IMR-90 (cell line): ENCODE measurements around the gene EPC1. TPM values are rescaled to one million over a fixed set of nuclear protein-coding genes. Genes with fewer than 3 reads are reported as not detected.

Source experiments
- ATAC-seq: fragments of 200-7000 bp; cut with Tn5 transposase; 2 replicates; pipeline ENCODE4 v1.9.1; 2020; ENCODE audit warnings: low read depth, mild to moderate bottlenecking, moderate library complexity
- BruUV-seq: library from RNA; stranded (reverse); fragments of 400-500 nt; replicated peaks from 2 replicates; lab custom pipeline; 2021; lab: Mats Ljungman, UMichigan
- CTCF ChIA-PET: fragments of 300-600 bp; formaldehyde crosslinking; extraction: SDS; loops from one replicate; lab custom pipeline; 2021; ENCODE audit warnings: antibody characterized with exemption; lab: Yijun Ruan, JAX
- POLR2A ChIA-PET: fragments of 300-600 bp; sonication (Branson Sonifier 250); formaldehyde crosslinking; loops from one replicate; lab custom pipeline; 2022; ENCODE audit warnings: antibody characterized with exemption; ENCODE audit not compliant: unreplicated experiment; lab: Charles Lee
- DNase-seq: peaks from one replicate; pipeline ENCODE4 v3.0.0; 2013
- H2AFZ ChIP-seq: replicated peaks from 2 replicates; pipeline ENCODE3; 2013; ENCODE audit warnings: low read length, mild to moderate bottlenecking; ENCODE audit not compliant: poor library complexity
- H2AK5ac ChIP-seq: 2 replicates; pipeline ENCODE4 v1.6.1; 2013; ENCODE audit warnings: low read depth, low read length, inconsistent platforms
- H2AK9ac ChIP-seq: replicated peaks from 2 replicates; pipeline ENCODE3; 2013; ENCODE audit warnings: mild to moderate bottlenecking, low read depth, low read length, moderate library complexity; ENCODE audit not compliant: poor library complexity
- H2BK120ac ChIP-seq: 2 replicates; pipeline ENCODE4 v1.6.1; 2013; ENCODE audit warnings: low read depth, low read length, inconsistent platforms
- H2BK15ac ChIP-seq: 3 replicates; pipeline ENCODE4 v1.6.1; 2013; ENCODE audit warnings: low read depth, low read length, inconsistent platforms
- H2BK20ac ChIP-seq: 2 replicates; pipeline ENCODE4 v1.6.1; 2013; ENCODE audit warnings: low read depth, mild to moderate bottlenecking, inconsistent platforms, low read length, moderate library complexity
- H2BK5ac ChIP-seq: 2 replicates; pipeline ENCODE4 v1.6.1; 2013; ENCODE audit warnings: mild to moderate bottlenecking, low read depth, low read length, inconsistent platforms; ENCODE audit not compliant: poor library complexity, severe bottlenecking
- H3K14ac ChIP-seq: replicated peaks from 2 replicates; pipeline ENCODE4 v1.6.1; 2013; ENCODE audit warnings: low read depth, low read length, inconsistent platforms
- H3K18ac ChIP-seq: 2 replicates; pipeline ENCODE4 v1.6.1; 2013; ENCODE audit warnings: low read depth, low read length, control low read depth
- H3K23ac ChIP-seq: 2 replicates; pipeline ENCODE4 v1.6.1; 2013; ENCODE audit warnings: low read depth, low read length, inconsistent platforms
- H3K27ac ChIP-seq: 2 replicates; pipeline ENCODE4 v1.5.1; 2013; ENCODE audit warnings: mild to moderate bottlenecking, control low read depth, low read length; ENCODE audit not compliant: insufficient read depth
- H3K27me3 ChIP-seq: 2 replicates; pipeline ENCODE4 v1.6.1; 2013; ENCODE audit warnings: low read length; ENCODE audit not compliant: control insufficient read depth, insufficient read depth
- H3K36me3 ChIP-seq: 2 replicates; pipeline ENCODE4 v1.6.1; 2013; ENCODE audit warnings: low read length, mixed read lengths; ENCODE audit not compliant: control insufficient read depth, insufficient read depth
- H3K4ac ChIP-seq: 2 replicates; pipeline ENCODE4 v1.6.1; 2013; ENCODE audit warnings: low read depth, low read length, inconsistent platforms
- H3K4me1 ChIP-seq: 2 replicates; pipeline ENCODE4 v1.6.1; 2013; ENCODE audit warnings: low read length, mixed read lengths; ENCODE audit not compliant: control insufficient read depth, insufficient read depth
- H3K4me2 ChIP-seq: 2 replicates; pipeline ENCODE4 v1.6.1; 2013; ENCODE audit warnings: low read depth, mild to moderate bottlenecking, control low read depth, low read length, moderate library complexity
- H3K4me3 ChIP-seq: 2 replicates; pipeline ENCODE4 v1.5.1; 2013; ENCODE audit warnings: low read depth, mild to moderate bottlenecking, control low read depth, low read length, moderate library complexity; ENCODE audit not compliant: insufficient read depth
- H3K56ac ChIP-seq: 2 replicates; pipeline ENCODE4 v1.6.1; 2013; ENCODE audit warnings: low read length, inconsistent platforms; ENCODE audit not compliant: insufficient read depth; ENCODE audit errors: extremely low read depth
- H3K79me1 ChIP-seq, 2 experiments: 2 replicates each; pipeline ENCODE4 v1.6.1; 2013; ENCODE audit warnings: low read length in 2 of 2, inconsistent platforms in 1 of 2, low read depth in 1 of 2
- H3K9ac ChIP-seq: 2 replicates; pipeline ENCODE4 v1.6.1; 2013; ENCODE audit warnings: low read depth, low read length, control low read depth
- H3K9me1 ChIP-seq: 2 replicates; pipeline ENCODE4 v1.6.1; 2013; ENCODE audit warnings: low read length, inconsistent platforms; ENCODE audit not compliant: insufficient read depth
- H3K9me3 ChIP-seq: 2 replicates; pipeline ENCODE4 v1.6.1; 2013; ENCODE audit warnings: low read length; ENCODE audit not compliant: control insufficient read depth, insufficient read depth
- H4K20me1 ChIP-seq: 2 replicates; pipeline ENCODE4 v1.6.1; 2013; ENCODE audit warnings: low read length, inconsistent platforms; ENCODE audit not compliant: insufficient read depth
- H4K5ac ChIP-seq: 2 replicates; pipeline ENCODE4 v1.6.1; 2013; ENCODE audit warnings: mild to moderate bottlenecking, low read depth, low read length, control low read depth
- H4K8ac ChIP-seq, 2 experiments: 2 replicates each; pipeline ENCODE4 v1.6.1; 2013; ENCODE audit warnings: low read depth in 2 of 2, low read length in 2 of 2, control low read depth in 1 of 2, inconsistent platforms in 1 of 2
- H4K91ac ChIP-seq: 2 replicates; pipeline ENCODE4 v1.6.1; 2013; ENCODE audit warnings: low read depth, low read length, inconsistent platforms; ENCODE audit not compliant: insufficient read depth
- BHLHE40 ChIP-seq: fragments of 150-350 bp; IDR thresholded peaks from 2 replicates; pipeline ENCODE4 v1.6.1; 2016; ENCODE audit warnings: mild to moderate bottlenecking, low read depth, low read length
- CEBPB ChIP-seq: IDR thresholded peaks from 2 replicates; pipeline ENCODE4 v1.6.1; 2012; ENCODE audit warnings: low read depth, low read length, improper control_type of control experiment
- MAZ ChIP-seq: IDR thresholded peaks from 2 replicates; pipeline ENCODE4 v1.6.1; 2012; ENCODE audit warnings: low read depth, mild to moderate bottlenecking, low read length, improper control_type of control experiment, moderate library complexity, borderline replicate concordance
- POLR2A ChIP-seq: IDR thresholded peaks from 2 replicates; pipeline ENCODE4 v1.6.1; 2012; ENCODE audit warnings: mild to moderate bottlenecking, low read depth, low read length
- RAD21 ChIP-seq: IDR thresholded peaks from 2 replicates; pipeline ENCODE4 v1.6.1; 2012; ENCODE audit warnings: low read length, improper control_type of control experiment
- RCOR1 ChIP-seq: IDR thresholded peaks from 2 replicates; pipeline ENCODE4 v1.6.1; 2012; ENCODE audit warnings: mild to moderate bottlenecking, low read length, improper control_type of control experiment; ENCODE audit not compliant: insufficient replicate concordance
- RFX5 ChIP-seq: IDR thresholded peaks from 2 replicates; pipeline ENCODE4 v1.8.0; 2012; ENCODE audit warnings: low read depth, mild to moderate bottlenecking, low read length, moderate library complexity
- SMC3 ChIP-seq: fragments of 150-350 bp; IDR thresholded peaks from 2 replicates; pipeline ENCODE4 v1.6.1; 2016; ENCODE audit warnings: low read depth, mild to moderate bottlenecking, antibody characterized with exemption, low read length, moderate library complexity
- USF2 ChIP-seq: fragments of 150-350 bp; IDR thresholded peaks from 2 replicates; pipeline ENCODE4 v1.6.1; 2017; ENCODE audit warnings: mild to moderate bottlenecking, antibody characterized with exemption, low read length, low read depth
- WGBS, 2 experiments: methylation state at CpG; one replicate each; pipeline versions ENCODE4 v1.1.5 to v1.1.7; 2013; ENCODE audit warnings: missing lambda C conversion rate in 2 of 2; ENCODE audit not compliant: insufficient read length in 1 of 2; ENCODE audit errors: extremely low coverage in 2 of 2; 5-methylcytosine and 5-hydroxymethylcytosine counted together
- dilution Hi-C: fragments of 300-500 bp; cut with HindIII; formaldehyde crosslinking; loops from one replicate; pipeline ENCODE4 v1.14.3; 2018; ENCODE audit warnings: low sequenced_read_pairs; ENCODE audit not compliant: unreplicated experiment
- in situ Hi-C: fragments of 300-500 bp; cut with MboI; formaldehyde crosslinking; loops from 3 replicates; pipeline ENCODE4 v1.14.3; 2019; ENCODE audit warnings: low sequenced_read_pairs, inconsistent platforms, mixed read lengths
- intact Hi-C: fragments of 100-400 bp; cut with micrococcal nuclease; formaldehyde crosslinking; loops from 2 replicates; pipeline ENCODE4 v1.10.0; 2022
- polyA plus RNA-seq, 3 experiments: library from polyadenylated mRNA; depleted of rRNA; stranded (reverse); fragments of >200 nt; gene quantifications; 2 replicates each; pipeline ENCODE4 v1.2.3, GENCODE V29; 2012; ENCODE audit warnings: low replicate concordance in 1 of 3
- total RNA-seq: library from RNA; depleted of rRNA; stranded (reverse); fragments of >200 nt; gene quantifications from 2 replicates; pipeline ENCODE4 v1.2.3, GENCODE V29; 2012

Gene EPC1
- total and polyA plus RNA-seq, 2 of the 4 experiments (the other 2 are of a cell fraction): 21.9 to 23.5 TPM

- Histone ChIP-seq H3K27me3 (no peaks in the 10 kb centered on the region), H2BK20ac (no peak overlapping the region), H3K9me1 (peaks cover 20% of the 10 kb centered on the region), H2BK5ac (no peak overlapping the region), H2AFZ (no peak overlapping the region), H3K79me1 (peaks cover 0 to 63% of the 10 kb centered on the region in 2 experiments; a peak in 2 of 4 replicates), H3K56ac (no peak overlapping the region), H3K9ac (no peak overlapping the region), H2BK120ac (no peak overlapping the region), H3K23ac (no peak overlapping the region), H3K9me3 (no peaks in the 10 kb centered on the region), H2AK9ac (no peak overlapping the region), H2BK15ac (no peak overlapping the region), H3K36me3 (peaks cover 5% of the 10 kb centered on the region; the same call in 1 of the 2 replicates), H3K4me2 (no peak overlapping the region), H4K20me1 (peaks cover 80% of the 10 kb centered on the region), H3K4me3 (no peak overlapping the region), H3K14ac (no peak overlapping the region), H3K4me1 (peaks cover 2% of the 10 kb centered on the region; the same call in 1 of the 2 replicates), H4K8ac (no peak overlapping the region), H3K4ac (no peak overlapping the region), H4K91ac (no peak overlapping the region), H3K18ac (no peak overlapping the region), H2AK5ac (no peak overlapping the region), H3K27ac (no peak overlapping the region), H4K5ac (no peak overlapping the region)
- dilution Hi-C loops (no loop called here), in situ Hi-C loops (no loop called here), intact Hi-C loops (loop anchor here (5.0 kb wide), 1 partner anchor 35 kb away; no protein-coding TSS in a partner anchor)
- DNase-seq (no peak), ATAC-seq (no peak)
- WGBS, 2 experiments: no CpG with 5 or more reads among the region's 4 CpGs
- BruUV-seq: no TSS peak
- no peak for TF ChIP-seq POLR2A
- TF ChIP-seq MAZ: no peak
- no peak for TF ChIP-seq USF2
- TF ChIP-seq RFX5: no peak
- no peak for TF ChIP-seq SMC3
- no peak for TF ChIP-seq RCOR1
- TF ChIP-seq BHLHE40: no peak
- TF ChIP-seq CEBPB: no peak
- TF ChIP-seq RAD21: no peak
- ChIA-PET CTCF (no interaction called here), POLR2A (no interaction called here)
Measured at GRCh38 chr10:32326680-32327363, 20.1 kb downstream of the EPC1 start.
